GM12878 (cell line): ENCODE data around the gene PPP2R3A. TPM values are rescaled to one million over a fixed set of nuclear protein-coding genes. Genes with fewer than 3 reads are reported as not detected.

Source experiments
- ATAC-seq: fragments of 200-7000 bp; cut with Tn5 transposase; 3 replicates; pipeline ENCODE4 v1.9.1; 2020; ENCODE audit warnings: mild to moderate bottlenecking, moderate library complexity
- BruUV-seq: library from RNA; stranded (reverse); fragments of 400-500 nt; replicated peaks from 2 replicates; lab custom pipeline; 2021; lab: Mats Ljungman, UMichigan
- CTCF ChIA-PET: fragments of 300-600 bp; sonication (Branson Sonifier 250); formaldehyde crosslinking; extraction: SDS; loops from one replicate; lab custom pipeline; 2021; ENCODE audit warnings: inconsistent platforms; lab: Yijun Ruan, JAX
- POLR2A ChIA-PET: fragments of 350-600 bp; formaldehyde crosslinking; extraction: SDS; loops from one replicate; lab custom pipeline; 2021; ENCODE audit warnings: inconsistent platforms; lab: Charles Lee
- RAD21 ChIA-PET: fragments of 300-600 bp; sonication (Branson Sonifier 250); formaldehyde crosslinking; loops from one replicate; lab custom pipeline; 2023; ENCODE audit warnings: antibody characterized with exemption; ENCODE audit not compliant: unreplicated experiment; lab: Charles Lee
- SMC1A ChIA-PET: fragments of 300-600 bp; sonication (Branson Sonifier 250); formaldehyde crosslinking; loops from one replicate; lab custom pipeline; 2023; ENCODE audit not compliant: unreplicated experiment, uncharacterized antibody; lab: Charles Lee
- DNase-seq: peaks from one replicate; pipeline ENCODE4 v3.0.0-alpha.2; 2011; ENCODE audit warnings: low read depth, low spot score
- FAIRE-seq: peaks from 3 replicates; lab custom pipeline; 2011; peaks lifted over from hg19 to GRCh38; lab: Jason Lieb, UNC
- H2AFZ ChIP-seq: 2 replicates; pipeline ENCODE4 v1.6.0; 2011; ENCODE audit warnings: low read depth, low read length, control low read depth; ENCODE audit not compliant: control insufficient read depth
- H3K27ac ChIP-seq: 2 replicates; pipeline ENCODE4 v1.5.1; 2011; ENCODE audit warnings: control low read depth; ENCODE audit not compliant: control insufficient read depth, insufficient read depth
- H3K27me3 ChIP-seq, 2 experiments: replicated peaks in 1 of 2; 2 replicates each; pipeline versions ENCODE4 v1.6.0 to v1.6.1; 2011; ENCODE audit warnings: low read length in 1 of 2; ENCODE audit not compliant: control insufficient read depth in 2 of 2, insufficient read depth in 2 of 2
- H3K36me3 ChIP-seq, 2 experiments: 2 replicates each; pipeline ENCODE4 v1.5.1; 2011; ENCODE audit warnings: low read length in 1 of 2; ENCODE audit not compliant: control insufficient read depth in 2 of 2, insufficient read depth in 2 of 2
- H3K4me1 ChIP-seq: 2 replicates; pipeline ENCODE4 v1.6.1; 2011; ENCODE audit warnings: mild to moderate bottlenecking, low read length, moderate library complexity, mixed read lengths; ENCODE audit not compliant: control insufficient read depth, insufficient read depth
- H3K4me2 ChIP-seq: 2 replicates; pipeline ENCODE4 v1.6.0; 2011; ENCODE audit warnings: control low read depth; ENCODE audit not compliant: control insufficient read depth, insufficient read depth
- H3K4me3 ChIP-seq: fragments of 200-600 bp; sonication (generic); 2 replicates; pipeline ENCODE4 v1.5.1; 2016
- H3K79me2 ChIP-seq: 2 replicates; pipeline ENCODE4 v1.6.0; 2011; ENCODE audit warnings: low read length; ENCODE audit not compliant: control insufficient read depth, insufficient read depth
- H3K9ac ChIP-seq: 2 replicates; pipeline ENCODE4 v1.8.0; 2011; ENCODE audit warnings: low read length, control low read depth, mixed read lengths; ENCODE audit not compliant: control insufficient read depth, insufficient read depth
- H3K9me3 ChIP-seq: replicated peaks from 3 replicates; pipeline ENCODE4 v1.5.1; 2011; ENCODE audit warnings: mild to moderate bottlenecking, low read length; ENCODE audit not compliant: control insufficient read depth, insufficient read depth
- H4K20me1 ChIP-seq: 2 replicates; pipeline ENCODE4 v1.6.0; 2011; ENCODE audit not compliant: control insufficient read depth, insufficient read depth
- ATF2 ChIP-seq: IDR thresholded peaks from 2 replicates; pipeline ENCODE4 v1.6.1; 2012; ENCODE audit warnings: low read length, inconsistent platforms
- ATF3 ChIP-seq: IDR thresholded peaks from 2 replicates; pipeline ENCODE4 v1.6.1; 2011; ENCODE audit warnings: low read depth, mild to moderate bottlenecking, low read length, moderate library complexity, borderline replicate concordance; ENCODE audit errors: extremely low read depth
- BRCA1 ChIP-seq: IDR thresholded peaks from 2 replicates; pipeline ENCODE4 v1.6.1; 2011; ENCODE audit warnings: low read depth, low read length, improper control_type of control experiment
- CREB1 ChIP-seq: IDR thresholded peaks from 2 replicates; pipeline ENCODE4 v1.6.1; 2012; ENCODE audit warnings: low read depth, mild to moderate bottlenecking, inconsistent platforms
- ETV6 ChIP-seq, 2 experiments: fragments of 450-650 bp in 1 of 2; IDR thresholded peaks in 1 of 2; conservative IDR thresholded peaks in 1 of 2; 2 replicates each; pipeline ENCODE4 v1.6.1; 2014; ENCODE audit warnings: antibody characterized with exemption in 1 of 2, borderline replicate concordance in 1 of 2, low read depth in 1 of 2, mild to moderate bottlenecking in 1 of 2, moderate library complexity in 1 of 2
- FOXM1 ChIP-seq: IDR thresholded peaks from 2 replicates; pipeline ENCODE4 v1.6.1; 2012; ENCODE audit warnings: low read depth, mild to moderate bottlenecking, inconsistent platforms, low read length, moderate library complexity
- MTA2 ChIP-seq: fragments of 450-650 bp; IDR thresholded peaks from 2 replicates; pipeline ENCODE4 v1.6.1; 2016; ENCODE audit warnings: low read depth, mild to moderate bottlenecking, moderate library complexity
- MYB ChIP-seq: fragments of 150-350 bp; IDR thresholded peaks from 2 replicates; pipeline ENCODE4 v1.6.1; 2014; ENCODE audit warnings: mild to moderate bottlenecking, low read depth, low read length, borderline replicate concordance
- RCOR1 ChIP-seq: conservative IDR thresholded peaks from 2 replicates; pipeline ENCODE4 v1.6.1; 2012; ENCODE audit warnings: low read depth, low read length, improper control_type of control experiment
- SP1 ChIP-seq: IDR thresholded peaks from one replicate; pipeline ENCODE4 v1.6.1; 2011; ENCODE audit warnings: low read depth, low read length
- SPI1 ChIP-seq: IDR thresholded peaks from 2 replicates; pipeline ENCODE4 v1.6.1; 2011; ENCODE audit warnings: low read depth, mild to moderate bottlenecking, low read length, moderate library complexity, borderline replicate concordance; ENCODE audit not compliant: insufficient read depth
- ZSCAN29 ChIP-seq: fragments of 450-650 bp; IDR thresholded peaks from 2 replicates; pipeline ENCODE4 v1.6.1; 2017; ENCODE audit warnings: mild to moderate bottlenecking, moderate library complexity
- WGBS: methylation state at CpG from one replicate; pipeline ENCODE4 v1.1.6; 2016; ENCODE audit warnings: low lambda C conversion rate; ENCODE audit not compliant: insufficient replicate concordance, insufficient coverage; ENCODE audit errors: missing lambda C conversion rate; 5-methylcytosine and 5-hydroxymethylcytosine counted together
- in situ Hi-C: fragments of 300-500 bp; cut with MboI; formaldehyde crosslinking; loops from 9 replicates; pipeline ENCODE4 v1.14.3; 2018; ENCODE audit warnings: mixed read lengths
- intact Hi-C: fragments of 100-400 bp; cut with micrococcal nuclease; formaldehyde crosslinking; loops from one replicate; pipeline ENCODE4 v1.14.2; 2022; ENCODE audit not compliant: unreplicated experiment
- polyA plus RNA-seq, 11 experiments: library from polyadenylated mRNA; depleted of rRNA in 4 of 11; unstranded in 6 of 11; stranded (reverse) in 5 of 11; fragments of >200 nt; fragmentation: Nextera tagmentation in 4 of 11; fragmentation: Illumina TruSeq in 1 of 11; extraction: Ambion mirVana in 4 of 11; extraction: Trizol in 1 of 11; gene quantifications; 1 replicate in 1 of 11; 2 replicates in 10 of 11; pipeline versions ENCODE4 v1.2.1 to v1.2.3, GENCODE V29; 2011 to 2016; ENCODE audit warnings: inconsistent platforms in 2 of 11, missing spikeins in 2 of 11, low read depth in 1 of 11
- total RNA-seq, 4 experiments: library from RNA; depleted of rRNA in 3 of 4; stranded (reverse); fragments of >200 nt in 3 of 4; fragmentation: Illumina TruSeq in 1 of 4; extraction: Trizol in 1 of 4; gene quantifications; 2 replicates each; pipeline versions ENCODE4 v1.2.1 to v1.2.3, GENCODE V29; 2013 to 2021

Gene PPP2R3A
- total and polyA plus RNA-seq, 10 of the 15 experiments (the other 5 are each of a cell fraction or from before 2014, with no cell fraction given), result under 0.01 to 0.16 (median 0.06) TPM; not detected in 5

GRCh38 chr3:135916310-135916709 lies 49.2 kb upstream of the PPP2R3A start:
- H3K27ac ChIP-seq, result no peak overlapping the region
- H3K27me3 ChIP-seq, result no peaks in the 10 kb centered on the region; a peak in 1 of 4 replicates
- no peaks in the 10 kb centered on the region for H3K4me1 ChIP-seq
- H4K20me1 ChIP-seq, result no peaks in the 10 kb centered on the region
- H3K79me2 ChIP-seq, result no peaks in the 10 kb centered on the region
- no TSS peak for BruUV-seq
- ChIA-PET CTCF (interaction anchor here (3.8 kb wide), 1 partner anchor 126 kb away, joined by 18 read pairs; no protein-coding TSS in a partner anchor), POLR2A (no interaction called here), RAD21 (interaction anchor here (1.2 kb wide), 1 partner anchor 126 kb away, joined by 4 read pairs; no protein-coding TSS in a partner anchor), SMC1A (interaction anchor here (1.0 kb wide), 1 partner anchor 9 kb away, joined by 3 read pairs; no protein-coding TSS in a partner anchor)
- H3K9ac ChIP-seq, result no peak overlapping the region
- no peak for TF ChIP-seq CREB1
- no peak for TF ChIP-seq SPI1
- TF ChIP-seq ETV6 (conservative IDR thresholded peaks at IDR 0.05 in 1 of 2, IDR thresholded peaks at IDR 0.05 in 1 of 2; ENCODE audit: borderline replicate concordance in 1 of 2, low read depth in 1 of 2), result no peak
- TF ChIP-seq ATF2, result no peak
- TF ChIP-seq MTA2, result no peak
- TF ChIP-seq SP1, result no peak
- TF ChIP-seq FOXM1, result no peak
- TF ChIP-seq MYB, result no peak
- TF ChIP-seq ZSCAN29, result no peak
- TF ChIP-seq RCOR1, result no peak
- no peak for TF ChIP-seq BRCA1
- no peak for TF ChIP-seq ATF3
- in situ Hi-C loops (no loop called here), intact Hi-C loops (no loop called here)
- H3K4me3 ChIP-seq, result no peak overlapping the region
- no peak overlapping the region for H3K4me2 ChIP-seq
- FAIRE-seq (no peak), DNase-seq (no peak), ATAC-seq (no peak)
- H3K36me3 ChIP-seq, result no peaks in the 10 kb centered on the region
- 0% methylated on average over 4 of the region's 4 CpGs for WGBS
- H3K9me3 ChIP-seq, result no peaks in the 10 kb centered on the region
- no peak overlapping the region for H2AFZ ChIP-seq
